HepG2 (cell line): Measurements from ENCODE around the gene PKIB. TPM values are rescaled to one million over a fixed set of nuclear protein-coding genes. Genes with fewer than 3 reads are reported as not detected.
A peak's percentile ranks its signal among the peaks of the same experiment; 100 is the strongest.

Source experiments
- ATAC-seq: fragments of 200-7000 bp; cut with Tn5 transposase; 3 replicates; pipeline ENCODE4 v1.9.1; 2020; ENCODE audit warnings: mild to moderate bottlenecking, moderate library complexity
- BruUV-seq: library from RNA; stranded (reverse); fragments of 400-500 nt; replicated peaks from 2 replicates; lab custom pipeline; 2021; lab: Mats Ljungman, UMichigan
- CTCF ChIA-PET: fragments of 300-600 bp; formaldehyde crosslinking; extraction: SDS; loops from one replicate; lab custom pipeline; 2021; ENCODE audit warnings: low total read pairs, inconsistent platforms, low intra/inter-chr PET ratio; lab: Yijun Ruan, JAX
- POLR2A ChIA-PET: fragments of 350-600 bp; sonication (Branson Sonifier 250); formaldehyde crosslinking; loops from one replicate; lab custom pipeline; 2020; ENCODE audit warnings: antibody characterized with exemption, inconsistent platforms; lab: Yijun Ruan, JAX
- DNase-seq: peaks from one replicate; pipeline ENCODE4 v3.0.0-alpha.2; 2015; ENCODE audit warnings: low spot score
- FAIRE-seq: peaks from 3 replicates; lab custom pipeline; 2011; peaks lifted over from hg19 to GRCh38; lab: Jason Lieb, UNC
- H2AFZ ChIP-seq: one replicate; pipeline ENCODE4 v1.6.1; 2011; ENCODE audit warnings: low read length, inconsistent platforms
- H3K27ac ChIP-seq: fragments of 300-600 bp; 3 replicates; pipeline ENCODE4 v1.8.0; 2011; ENCODE audit warnings: mixed run types, mild to moderate bottlenecking, mixed read lengths, low read length, inconsistent platforms; ENCODE audit not compliant: insufficient read depth; ENCODE audit errors: extremely low read length
- H3K27me3 ChIP-seq, 2 experiments: fragments of 200-600 bp in 1 of 2; 2 replicates in 1 of 2; 3 replicates in 1 of 2; pipeline versions ENCODE4 v1.6.0 to v1.8.0; 2011; ENCODE audit warnings: low read length in 2 of 2, mild to moderate bottlenecking in 2 of 2, moderate library complexity in 2 of 2, inconsistent platforms in 1 of 2; ENCODE audit not compliant: insufficient read depth in 2 of 2, control insufficient read depth in 1 of 2
- H3K36me3 ChIP-seq, 2 experiments: fragments of 200-600 bp in 1 of 2; replicated peaks in 1 of 2; 2 replicates in 1 of 2; 3 replicates in 1 of 2; pipeline versions ENCODE4 v1.5.1 to v1.8.0; 2011; ENCODE audit warnings: low read length in 2 of 2, inconsistent platforms in 1 of 2; ENCODE audit not compliant: insufficient read depth in 2 of 2, control insufficient read depth in 1 of 2
- H3K4me1 ChIP-seq: 2 replicates; pipeline ENCODE4 v1.5.1; 2012; ENCODE audit warnings: low read length, inconsistent platforms; ENCODE audit not compliant: insufficient read depth
- H3K4me2 ChIP-seq: 2 replicates; pipeline ENCODE4 v1.6.0; 2011; ENCODE audit warnings: low read depth, low read length, inconsistent platforms
- H3K4me3 ChIP-seq, 3 experiments: fragments of 200-600 bp in 1 of 3; sonication (generic), shearing (Covaris generic) in 1 of 3; replicated peaks in 1 of 3; 2 replicates each; pipeline ENCODE4 v1.5.1; 2011 to 2016; ENCODE audit warnings: low read length in 3 of 3, inconsistent platforms in 2 of 3, low read depth in 2 of 3, mild to moderate bottlenecking in 2 of 3, control low read depth in 1 of 3, mixed read lengths in 1 of 3; ENCODE audit not compliant: insufficient read depth in 1 of 3
- H3K79me2 ChIP-seq: one replicate; pipeline ENCODE4 v1.6.1; 2011; ENCODE audit warnings: low read length, inconsistent platforms; ENCODE audit not compliant: insufficient read depth
- H3K9ac ChIP-seq: 2 replicates; pipeline ENCODE4 v1.6.0; 2011; ENCODE audit warnings: mild to moderate bottlenecking, low read depth, low read length, inconsistent platforms; ENCODE audit not compliant: insufficient read depth
- H3K9me3 ChIP-seq: 2 replicates; pipeline ENCODE4 v1.5.1; 2012; ENCODE audit warnings: mild to moderate bottlenecking, low read length
- H4K20me1 ChIP-seq: 2 replicates; pipeline ENCODE4 v1.6.0; 2011; ENCODE audit warnings: inconsistent platforms, mild to moderate bottlenecking, low read length, moderate library complexity; ENCODE audit not compliant: insufficient read depth
- CREB1 ChIP-seq, 2 experiments: fragments of 450-650 bp in 1 of 2; IDR thresholded peaks; 2 replicates each; pipeline ENCODE4 v1.6.1; 2016 to 2017; ENCODE audit warnings: control low read depth in 1 of 2, mild to moderate bottlenecking in 1 of 2, missing compliant biosample characterization in 1 of 2, missing genetic modification characterization in 1 of 2
- MAFF ChIP-seq: IDR thresholded peaks from 2 replicates; pipeline ENCODE4 v1.6.1; 2011; ENCODE audit warnings: low read depth, low read length, improper control_type of control experiment
- MAFK ChIP-seq, 2 experiments: IDR thresholded peaks in 1 of 2; conservative IDR thresholded peaks in 1 of 2; 2 replicates each; pipeline ENCODE4 v1.6.1; 2011; ENCODE audit warnings: improper control_type of control experiment in 2 of 2, low read length in 2 of 2
- RCOR2 ChIP-seq: IDR thresholded peaks from 2 replicates; pipeline ENCODE4 v1.6.1; 2016; ENCODE audit warnings: missing biosample characterization, missing genetic modification reagents
- ZNF574 ChIP-seq: sonication (generic); formaldehyde crosslinking; IDR thresholded peaks from 2 replicates; pipeline ENCODE4 v1.4.0; 2020; ENCODE audit warnings: missing genetic modification reagents
- ZNF782 ChIP-seq: sonication (generic); formaldehyde crosslinking; IDR thresholded peaks from 2 replicates; pipeline ENCODE4 v1.4.0; 2020; ENCODE audit warnings: missing genetic modification reagents, mild to moderate bottlenecking, borderline replicate concordance
- ZUFSP ChIP-seq: sonication (generic); formaldehyde crosslinking; IDR thresholded peaks from 2 replicates; pipeline ENCODE4 v1.9.0; 2021; ENCODE audit warnings: missing genetic modification reagents, mild to moderate bottlenecking, borderline replicate concordance
- WGBS: methylation state at CpG from one replicate; pipeline ENCODE4 v1.1.6; 2017; ENCODE audit warnings: low lambda C conversion rate; 5-methylcytosine and 5-hydroxymethylcytosine counted together
- in situ Hi-C: cut with HindIII; loops from 2 replicates; pipeline ENCODE4 v1.10.0; 2017; ENCODE audit warnings: low pct_unique_long_range_greater_than_20kb; ENCODE audit not compliant: extremely low pct_ligation_motif_present
- intact Hi-C: fragments of 100-400 bp; cut with micrococcal nuclease; formaldehyde crosslinking; loops from one replicate; pipeline ENCODE4 v1.10.0; 2022; ENCODE audit not compliant: unreplicated experiment
- polyA plus RNA-seq, 8 experiments: library from polyadenylated mRNA; depleted of rRNA in 3 of 8; stranded (reverse) in 7 of 8; unstranded in 1 of 8; fragments of >200 nt; fragmentation: Illumina TruSeq in 4 of 8; extraction: Trizol in 4 of 8; gene quantifications; 2 replicates each; pipeline versions ENCODE4 v1.2.1 to v1.2.3, GENCODE V29; 2011 to 2016; ENCODE audit warnings: low read depth in 4 of 8, missing spikeins in 1 of 8, mixed read lengths in 1 of 8; ENCODE audit not compliant: insufficient read depth in 1 of 8
- total RNA-seq, 5 experiments: library from RNA; depleted of rRNA; stranded (reverse); fragments of >200 nt; fragmentation: Illumina TruSeq; extraction: Trizol; gene quantifications; 2 replicates each; pipeline ENCODE4 v1.2.3, GENCODE V29; 2016; ENCODE audit warnings: low read depth in 1 of 5

The PKIB gene
- total and polyA plus RNA-seq, 2 of the 13 experiments (the other 11 are each of a cell fraction or from before 2014, with no cell fraction given) = 1.4 to 1.5 TPM

- Histone ChIP-seq H3K27ac (no peak overlapping the region), H3K9ac (no peak overlapping the region), H3K4me2 (no peak overlapping the region), H3K36me3 (no peaks in the 10 kb centered on the region), H3K4me1 (no peaks in the 10 kb centered on the region)
- WGBS = 7% methylated on average over 4 of the region's 4 CpGs
- no TSS peak for BruUV-seq
- FAIRE-seq = no peak
- in situ Hi-C loops (no loop called here), intact Hi-C loops (no loop called here)
- ATAC-seq = no peak
- DNase-seq = no peak
- TF ChIP-seq MAFF = peak; percentile 87
- TF ChIP-seq RCOR2 (CRISPR knock-in tag) = no peak
- TF ChIP-seq ZNF574 (CRISPR knock-in tag) = no peak
- peak; percentile 81 to 95 for TF ChIP-seq MAFK (conservative IDR thresholded peaks at IDR 0.05 in 1 of 2, IDR thresholded peaks at IDR 0.05 in 1 of 2; ENCODE audit: low read length in 2 of 2)
- TF ChIP-seq CREB1 (IDR thresholded peaks at IDR 0.05) = peak; percentile 23; the same call in 1 of the 2 replicates
- TF ChIP-seq CREB1 (CRISPR knock-in tag; IDR thresholded peaks at IDR 0.05) = no peak
- TF ChIP-seq ZUFSP (CRISPR knock-in tag) = no peak
- no peak for TF ChIP-seq ZNF782 (CRISPR knock-in tag)
- TF ChIP-seq, all 625 proteins: peak for 3
- H2AFZ ChIP-seq = no peak overlapping the region
- no peak overlapping the region for H3K4me3 ChIP-seq
- H3K27me3 ChIP-seq = no peaks in the 10 kb centered on the region
- H4K20me1 ChIP-seq = no peaks in the 10 kb centered on the region
- CTCF ChIA-PET = no interaction called here
- H3K79me2 ChIP-seq = no peaks in the 10 kb centered on the region
- POLR2A ChIA-PET = no interaction called here
- no peaks in the 10 kb centered on the region for H3K9me3 ChIP-seq
Measured at GRCh38 chr6:122692807-122693580, 82.8 kb downstream of the PKIB start.
